Uterus (tissue), 2 donors: Measurements from ENCODE around the gene MTREX.

ENCODE experiments used
- POLR2A ChIP-seq, 2 donors: fragments of 450-650 bp; IDR thresholded peaks; one replicate each; pipeline ENCODE4 v1.6.1; 2016; ENCODE audit warnings: antibody characterized with exemption in 2 of 2, mild to moderate bottlenecking in 1 of 2, moderate library complexity in 1 of 2
- TF ChIP-seq, protein P1 (sequence below), 4 experiments: fragments of 200-600 bp in 2 of 4; fragments of 450-650 bp in 2 of 4; sonication (generic) in 2 of 4; IDR thresholded peaks; one replicate each; pipeline ENCODE4 v1.5.1; 2016 to 2019; ENCODE audit warnings: antibody characterized with exemption in 4 of 4, mild to moderate bottlenecking in 2 of 4, moderate library complexity in 1 of 4

- TF ChIP-seq, protein P1, sequence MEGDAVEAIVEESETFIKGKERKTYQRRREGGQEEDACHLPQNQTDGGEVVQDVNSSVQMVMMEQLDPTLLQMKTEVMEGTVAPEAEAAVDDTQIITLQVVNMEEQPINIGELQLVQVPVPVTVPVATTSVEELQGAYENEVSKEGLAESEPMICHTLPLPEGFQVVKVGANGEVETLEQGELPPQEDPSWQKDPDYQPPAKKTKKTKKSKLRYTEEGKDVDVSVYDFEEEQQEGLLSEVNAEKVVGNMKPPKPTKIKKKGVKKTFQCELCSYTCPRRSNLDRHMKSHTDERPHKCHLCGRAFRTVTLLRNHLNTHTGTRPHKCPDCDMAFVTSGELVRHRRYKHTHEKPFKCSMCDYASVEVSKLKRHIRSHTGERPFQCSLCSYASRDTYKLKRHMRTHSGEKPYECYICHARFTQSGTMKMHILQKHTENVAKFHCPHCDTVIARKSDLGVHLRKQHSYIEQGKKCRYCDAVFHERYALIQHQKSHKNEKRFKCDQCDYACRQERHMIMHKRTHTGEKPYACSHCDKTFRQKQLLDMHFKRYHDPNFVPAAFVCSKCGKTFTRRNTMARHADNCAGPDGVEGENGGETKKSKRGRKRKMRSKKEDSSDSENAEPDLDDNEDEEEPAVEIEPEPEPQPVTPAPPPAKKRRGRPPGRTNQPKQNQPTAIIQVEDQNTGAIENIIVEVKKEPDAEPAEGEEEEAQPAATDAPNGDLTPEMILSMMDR (IDR thresholded peaks at IDR 0.05) = no peak
- TF ChIP-seq POLR2A (IDR thresholded peaks at IDR 0.05) = no peak
Measured at GRCh38 chr5:55289808-55290207, 18.0 kb upstream of the MTREX start.
